SK-N-SH treated with all-trans-retinoic acid at 6 μM for 48 hours (cell line): Measurements from ENCODE around the gene AP1B1.

Experiments
- CSDC2 ChIP-seq: fragments of 250-450 bp; sonication (Bioruptor Pico); IDR thresholded peaks from 2 replicates; pipeline ENCODE4 v1.5.0; 2020; ENCODE audit warnings: mild to moderate bottlenecking, moderate library complexity
- GLIS3 ChIP-seq: fragments of 250-450 bp; sonication (Bioruptor Pico); IDR thresholded peaks from 2 replicates; pipeline ENCODE4 v1.5.0; 2020; ENCODE audit warnings: mild to moderate bottlenecking, moderate library complexity
- ISL1 ChIP-seq: fragments of 250-450 bp; sonication (Bioruptor Pico); IDR thresholded peaks from 2 replicates; pipeline ENCODE4 v2.1.2; 2022; ENCODE audit warnings: mild to moderate bottlenecking, moderate library complexity
- OSR1 ChIP-seq: fragments of 250-450 bp; sonication (Bioruptor Pico); IDR thresholded peaks from 2 replicates; pipeline ENCODE4 v1.8.0; 2022; ENCODE audit warnings: moderate library complexity, mild to moderate bottlenecking, inconsistent platforms
- PATZ1 ChIP-seq: fragments of 250-450 bp; sonication (Bioruptor Pico); IDR thresholded peaks from 2 replicates; pipeline ENCODE4 v1.8.0; 2020; ENCODE audit warnings: mild to moderate bottlenecking, moderate library complexity, borderline replicate concordance
- PPARA ChIP-seq: fragments of 250-450 bp; sonication (Bioruptor Pico); IDR thresholded peaks from 2 replicates; pipeline ENCODE4 v1.5.0; 2020; ENCODE audit warnings: mild to moderate bottlenecking, borderline replicate concordance
- TCF4 ChIP-seq: fragments of 250-450 bp; sonication (Bioruptor Pico); IDR thresholded peaks from 2 replicates; pipeline ENCODE4 v1.8.0; 2021; ENCODE audit warnings: mild to moderate bottlenecking, moderate library complexity, borderline replicate concordance
- ZFP3 ChIP-seq: fragments of 250-450 bp; sonication (Bioruptor Pico); IDR thresholded peaks from 2 replicates; pipeline ENCODE4 v1.5.0; 2020; ENCODE audit warnings: mild to moderate bottlenecking, moderate library complexity
- TF ChIP-seq, protein P1 (sequence below): fragments of 250-450 bp; sonication (Bioruptor Pico); IDR thresholded peaks from 2 replicates; pipeline ENCODE4 v1.5.0; 2020; ENCODE audit warnings: mild to moderate bottlenecking, moderate library complexity

- no peak for TF ChIP-seq PATZ1 (CRISPR knock-in tag)
- TF ChIP-seq PPARA: no peak
- no peak for TF ChIP-seq ISL1 (CRISPR knock-in tag)
- TF ChIP-seq TCF4 (CRISPR knock-in tag): no peak
- no peak for TF ChIP-seq CSDC2 (CRISPR knock-in tag)
- no peak for TF ChIP-seq ZFP3 (CRISPR knock-in tag)
- TF ChIP-seq, protein P1, sequence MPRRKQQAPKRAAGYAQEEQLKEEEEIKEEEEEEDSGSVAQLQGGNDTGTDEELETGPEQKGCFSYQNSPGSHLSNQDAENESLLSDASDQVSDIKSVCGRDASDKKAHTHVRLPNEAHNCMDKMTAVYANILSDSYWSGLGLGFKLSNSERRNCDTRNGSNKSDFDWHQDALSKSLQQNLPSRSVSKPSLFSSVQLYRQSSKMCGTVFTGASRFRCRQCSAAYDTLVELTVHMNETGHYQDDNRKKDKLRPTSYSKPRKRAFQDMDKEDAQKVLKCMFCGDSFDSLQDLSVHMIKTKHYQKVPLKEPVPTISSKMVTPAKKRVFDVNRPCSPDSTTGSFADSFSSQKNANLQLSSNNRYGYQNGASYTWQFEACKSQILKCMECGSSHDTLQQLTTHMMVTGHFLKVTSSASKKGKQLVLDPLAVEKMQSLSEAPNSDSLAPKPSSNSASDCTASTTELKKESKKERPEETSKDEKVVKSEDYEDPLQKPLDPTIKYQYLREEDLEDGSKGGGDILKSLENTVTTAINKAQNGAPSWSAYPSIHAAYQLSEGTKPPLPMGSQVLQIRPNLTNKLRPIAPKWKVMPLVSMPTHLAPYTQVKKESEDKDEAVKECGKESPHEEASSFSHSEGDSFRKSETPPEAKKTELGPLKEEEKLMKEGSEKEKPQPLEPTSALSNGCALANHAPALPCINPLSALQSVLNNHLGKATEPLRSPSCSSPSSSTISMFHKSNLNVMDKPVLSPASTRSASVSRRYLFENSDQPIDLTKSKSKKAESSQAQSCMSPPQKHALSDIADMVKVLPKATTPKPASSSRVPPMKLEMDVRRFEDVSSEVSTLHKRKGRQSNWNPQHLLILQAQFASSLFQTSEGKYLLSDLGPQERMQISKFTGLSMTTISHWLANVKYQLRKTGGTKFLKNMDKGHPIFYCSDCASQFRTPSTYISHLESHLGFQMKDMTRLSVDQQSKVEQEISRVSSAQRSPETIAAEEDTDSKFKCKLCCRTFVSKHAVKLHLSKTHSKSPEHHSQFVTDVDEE: no peak
- no peak for TF ChIP-seq OSR1 (CRISPR knock-in tag)
- TF ChIP-seq GLIS3 (CRISPR knock-in tag): no peak
Measured at GRCh38 chr22:29342177-29342576, 46.2 kb downstream of the AP1B1 start.
